GM18507 (cell line): Measurements from ENCODE around the gene MZF1.
A peak's percentile ranks its signal among the peaks of the same experiment; 100 is the strongest.
"Not testable (repeated sequence)": the region's sequence is repeated elsewhere in the genome, so short reads cannot be mapped to it uniquely, and the experiment has no call there.

ENCODE experiments used
- DNase-seq: peaks from one replicate; pipeline ENCODE4 v3.0.0; 2011; ENCODE audit warnings: low read depth; ENCODE audit not compliant: insufficient read length; ENCODE audit errors: extremely low spot score
- FAIRE-seq: peaks from 2 replicates; lab custom pipeline; 2011; peaks lifted over from hg19 to GRCh38; lab: Jason Lieb, UNC

Gene MZF1

GRCh38 chr19:58572818-58573657 is at the start of gene MZF1:
MZF1 (minus strand) TSS chr19:58573335; CDS start chr19:58571389, 1,946 bp downstream.
- peak; percentile 99 for FAIRE-seq
- peak; percentile 90 for DNase-seq

- FAIRE-seq, DNase-seq: not testable (repeated sequence)
Measured at GRCh38 chr19:58607213-58607612, 34.1 kb upstream of the MZF1 start.

GRCh38 chr19:58606251-58606896 is 33.2 kb upstream of the MZF1 start:
- FAIRE-seq, DNase-seq: not testable (repeated sequence)

GRCh38 chr19:58586133-58586765 is 13.1 kb upstream of the MZF1 start:
- FAIRE-seq (no peak), DNase-seq (no peak)

- FAIRE-seq = no peak
- DNase-seq = no peak
Measured at GRCh38 chr19:58585442-58586132, 12.5 kb upstream of the MZF1 start.

GRCh38 chr19:58584498-58585441 is 11.6 kb upstream of the MZF1 start:
- no peak for FAIRE-seq
- no peak for DNase-seq

- DNase-seq (no peak), FAIRE-seq (no peak)
Measured at GRCh38 chr19:58582985-58583384, 9.8 kb upstream of the MZF1 start.

- peak; percentile 91 for FAIRE-seq
Measured at GRCh38 chr19:58581227-58582141, 8.3 kb upstream of the MZF1 start.

GRCh38 chr19:58579473-58580142 is 6.5 kb upstream of the MZF1 start:
- DNase-seq (no peak), FAIRE-seq (no peak)

More at GRCh38 chr19:58581227-58582141, 8.3 kb upstream of the MZF1 start:
- peak; percentile 67 for DNase-seq

- FAIRE-seq (peak; percentile 79), DNase-seq (no peak)
Measured at GRCh38 chr19:58578012-58578925, 5.1 kb upstream of the MZF1 start.

- DNase-seq, FAIRE-seq: not testable (repeated sequence)
Measured at GRCh38 chr19:58577581-58577980, 4.4 kb upstream of the MZF1 start.

GRCh38 chr19:58575183-58576041 is 2.3 kb upstream of the MZF1 start:
- DNase-seq (peak; percentile 69), FAIRE-seq (peak; percentile 83)

GRCh38 chr19:58573658-58574164 is 576 bp upstream of the MZF1 start:
- FAIRE-seq = no peak
- DNase-seq = no peak

GRCh38 chr19:58572026-58572817 is 913 bp downstream of the MZF1 start:
- FAIRE-seq (no peak), DNase-seq (no peak)
